GM23338 (cell line): ENCODE measurements around the gene CCDC188. TPM values are rescaled to one million over a fixed set of nuclear protein-coding genes. Genes with fewer than 3 reads are reported as not detected.

Experiments
- ATAC-seq: fragments of 200-7000 bp; cut with Tn5 transposase; 3 replicates; pipeline ENCODE4 v1.9.1; 2020
- DNase-seq: peaks from one replicate; pipeline ENCODE4 v3.0.0-alpha.2; 2015; ENCODE audit warnings: low spot score
- H2AFZ ChIP-seq: fragments of 200-600 bp; sonication (generic); 2 replicates; pipeline ENCODE4 v1.8.0; 2016; ENCODE audit warnings: antibody characterized with exemption, mild to moderate bottlenecking, moderate library complexity
- H3F3A ChIP-seq: fragments of 200-600 bp; sonication (generic); replicated peaks from 2 replicates; pipeline ENCODE4 v1.8.0; 2017; ENCODE audit warnings: antibody characterized with exemption, mixed run types, low read depth
- H3K27ac ChIP-seq: fragments of 200-600 bp; sonication (generic); 2 replicates; pipeline ENCODE4 v1.6.1; 2016; ENCODE audit warnings: low read depth
- H3K27me3 ChIP-seq: fragments of 200-600 bp; sonication (generic); 2 replicates; pipeline ENCODE4 v1.8.0; 2016; ENCODE audit warnings: mild to moderate bottlenecking, mixed run types, moderate library complexity; ENCODE audit not compliant: insufficient read depth
- H3K36me3 ChIP-seq: fragments of 200-600 bp; sonication (generic); 2 replicates; pipeline ENCODE4 v1.8.0; 2016; ENCODE audit warnings: mild to moderate bottlenecking; ENCODE audit not compliant: insufficient read depth
- H3K4me1 ChIP-seq: fragments of 200-600 bp; sonication (generic); 2 replicates; pipeline ENCODE4 v1.8.0; 2016; ENCODE audit warnings: mild to moderate bottlenecking, moderate library complexity; ENCODE audit not compliant: insufficient read depth
- H3K4me2 ChIP-seq: fragments of 200-600 bp; sonication (generic); 2 replicates; pipeline ENCODE4 v1.7.1; 2017; ENCODE audit warnings: mixed run types
- H3K4me3 ChIP-seq: fragments of 200-600 bp; sonication (generic); 2 replicates; pipeline ENCODE4 v1.6.1; 2016; ENCODE audit warnings: mixed run types
- H3K79me2 ChIP-seq: fragments of 200-600 bp; sonication (generic); replicated peaks from 2 replicates; pipeline ENCODE4 v1.8.0; 2017; ENCODE audit warnings: mild to moderate bottlenecking; ENCODE audit not compliant: insufficient read depth
- H3K9me2 ChIP-seq: fragments of 200-600 bp; sonication (generic); 2 replicates; pipeline ENCODE4 v1.8.0; 2017; ENCODE audit not compliant: insufficient read depth
- H4K20me1 ChIP-seq: fragments of 200-600 bp; sonication (generic); replicated peaks from 2 replicates; pipeline ENCODE4 v1.8.0; 2017; ENCODE audit warnings: mild to moderate bottlenecking; ENCODE audit not compliant: insufficient read depth
- H3K27ac Mint-ChIP-seq: 2 replicates; pipeline ENCODE4 v1.8.0; 2020; ENCODE audit warnings: inconsistent platforms, mild to moderate bottlenecking, moderate library complexity, mixed read lengths
- H3K27me3 Mint-ChIP-seq: 3 replicates; pipeline ENCODE4 v1.8.0; 2022; ENCODE audit warnings: low read depth, mild to moderate bottlenecking, moderate library complexity, mixed read lengths, inconsistent platforms; ENCODE audit not compliant: insufficient read depth, poor library complexity
- H3K36me3 Mint-ChIP-seq: 3 replicates; pipeline ENCODE4 v1.8.0; 2021; ENCODE audit warnings: low read depth, mild to moderate bottlenecking, inconsistent platforms, moderate library complexity, mixed read lengths
- H3K4me1 Mint-ChIP-seq: 3 replicates; pipeline ENCODE4 v1.8.0; 2020; ENCODE audit warnings: mild to moderate bottlenecking, inconsistent platforms, mixed read lengths
- H3K4me3 Mint-ChIP-seq: 3 replicates; pipeline ENCODE4 v1.8.0; 2021; ENCODE audit warnings: moderate library complexity, mild to moderate bottlenecking, inconsistent platforms, mixed read lengths
- H3K9me3 Mint-ChIP-seq: 3 replicates; pipeline ENCODE4 v1.8.0; 2020; ENCODE audit warnings: moderate library complexity, mild to moderate bottlenecking, inconsistent platforms, mixed read lengths
- CREB1 ChIP-seq: fragments of 250-450 bp; sonication (Bioruptor Pico); IDR thresholded peaks from 2 replicates; pipeline ENCODE4 v1.5.0; 2020; ENCODE audit warnings: low read depth, mild to moderate bottlenecking, moderate library complexity
- EZH2 ChIP-seq: fragments of 200-600 bp; sonication (generic); IDR thresholded peaks from one replicate; pipeline ENCODE4 v1.8.0; 2017; ENCODE audit warnings: antibody characterized with exemption, mild to moderate bottlenecking, low read depth; ENCODE audit not compliant: unreplicated experiment
- EZH2phosphoT487 ChIP-seq: fragments of 200-600 bp; sonication (generic); IDR thresholded peaks from one replicate; pipeline ENCODE4 v1.8.1; 2018; ENCODE audit warnings: antibody characterized with exemption; ENCODE audit not compliant: unreplicated experiment
- JUNB ChIP-seq: IDR thresholded peaks from one replicate; pipeline ENCODE4 v1.6.1; 2016; ENCODE audit warnings: antibody characterized with exemption; ENCODE audit not compliant: unreplicated experiment
- NANOG ChIP-seq: IDR thresholded peaks from 2 replicates; pipeline ENCODE4 v1.6.1; 2016; ENCODE audit warnings: antibody characterized with exemption, borderline replicate concordance
- POLR2AphosphoS5 ChIP-seq: IDR thresholded peaks from 2 replicates; pipeline ENCODE4 v1.6.1; 2016; ENCODE audit warnings: antibody characterized with exemption, low read depth
- REST ChIP-seq: IDR thresholded peaks from one replicate; pipeline ENCODE4 v1.6.1; 2018; ENCODE audit warnings: antibody characterized with exemption; ENCODE audit not compliant: unreplicated experiment
- STAT1 ChIP-seq: IDR thresholded peaks from one replicate; pipeline ENCODE4 v1.6.1; 2016; ENCODE audit warnings: antibody characterized with exemption; ENCODE audit not compliant: unreplicated experiment
- ZNF114 ChIP-seq: fragments of 250-450 bp; sonication (Bioruptor Pico); IDR thresholded peaks from 2 replicates; pipeline ENCODE4 v1.5.0; 2020; ENCODE audit warnings: mild to moderate bottlenecking, moderate library complexity
- ZNF331 ChIP-seq: fragments of 250-450 bp; sonication (Bioruptor Pico); IDR thresholded peaks from 2 replicates; pipeline ENCODE4 v1.5.0; 2020; ENCODE audit warnings: low read depth, mild to moderate bottlenecking, moderate library complexity
- polyA plus RNA-seq: library from polyadenylated mRNA; unstranded; fragments of >200 nt; fragmentation: Nextera tagmentation; extraction: Ambion mirVana; gene quantifications from 2 replicates; pipeline ENCODE4 v1.2.1, GENCODE V29; 2016
- total RNA-seq: library from RNA; depleted of rRNA; stranded (reverse); fragments of >200 nt; shearing (Covaris generic); gene quantifications from 2 replicates; pipeline ENCODE4 v1.2.3, GENCODE V29; 2014
- TF ChIP-seq, protein P1 (sequence below): IDR thresholded peaks from 2 replicates; pipeline ENCODE4 v1.6.1; 2016; ENCODE audit warnings: antibody characterized with exemption
- TF ChIP-seq, protein P2 (sequence below), 2 experiments: fragments of 200-600 bp in 1 of 2; sonication (generic) in 1 of 2; conservative IDR thresholded peaks; 2 replicates each; pipeline versions ENCODE4 v1.5.1 to v1.6.1; 2016 to 2017; ENCODE audit warnings: antibody characterized with exemption in 2 of 2, low read depth in 2 of 2, mild to moderate bottlenecking in 2 of 2, moderate library complexity in 1 of 2

CCDC188 gene
- total and polyA plus RNA-seq, 2 experiments from 2014 or later, result not detected

DNA sequence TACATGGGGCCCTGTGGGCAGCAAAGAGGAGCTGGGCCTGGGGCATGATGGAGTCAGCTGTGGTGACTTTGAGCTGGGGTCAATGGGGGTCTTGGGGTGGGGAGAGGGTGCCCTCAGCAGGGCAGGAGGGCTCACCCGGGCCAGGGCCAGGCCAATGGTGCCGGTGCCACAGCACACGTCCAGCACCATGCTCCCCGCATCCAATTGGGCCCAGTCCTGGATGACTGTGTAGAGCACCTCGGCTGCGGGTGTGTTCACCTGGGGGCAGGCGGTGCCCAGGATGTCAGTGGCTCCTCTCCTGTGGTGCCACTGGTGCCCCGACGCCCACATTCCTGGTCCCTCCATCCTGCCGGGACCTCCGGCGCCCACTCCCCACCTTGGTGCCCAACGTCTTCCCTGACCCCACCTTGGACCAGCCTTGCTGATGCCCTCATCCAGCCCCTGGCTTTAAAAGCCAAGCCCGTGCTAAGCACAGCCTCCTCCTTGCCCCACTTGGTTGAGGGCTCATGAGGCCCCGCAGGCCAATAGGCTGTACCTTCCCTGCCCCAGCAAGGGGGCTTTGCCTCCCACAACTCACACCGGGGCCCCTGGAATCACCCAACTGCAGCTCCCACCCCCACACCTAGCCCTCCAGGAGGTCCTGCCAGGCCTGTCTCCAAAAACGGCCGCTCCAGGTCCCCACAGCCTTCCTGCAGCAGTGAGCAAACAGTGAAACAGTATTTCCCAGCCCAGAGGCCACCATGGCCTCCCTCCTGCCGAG, 37.1 kb downstream of the CCDC188 start:
- Mint-ChIP-seq H3K4me1 (peaks cover 4% of the 10 kb centered on the region), H3K36me3 (peaks cover 55% of the 10 kb centered on the region), H3K4me3 (no peak overlapping the region), H3K27me3 (peaks cover 37% of the 10 kb centered on the region), H3K9me3 (no peaks in the 10 kb centered on the region), H3K27ac (no peak overlapping the region; the same call in 1 of the 2 replicates)
- Histone ChIP-seq H3K36me3 (peaks cover 20% of the 10 kb centered on the region), H2AFZ (no peak overlapping the region), H3K27me3 (no peaks in the 10 kb centered on the region), H3K79me2 (peaks cover 27% of the 10 kb centered on the region), H3F3A (peaks cover 25% of the 10 kb centered on the region), H4K20me1 (peaks cover 8% of the 10 kb centered on the region), H3K9me2 (no peaks in the 10 kb centered on the region), H3K4me1 (peaks cover 10% of the 10 kb centered on the region), H3K4me2 (no peak overlapping the region), H3K27ac (no peak overlapping the region), H3K4me3 (no peak overlapping the region)
- ATAC-seq (no peak), DNase-seq (no peak)
- TF ChIP-seq NANOG (no peak), ZNF331 (no peak), ZNF114 (CRISPR knock-in tag) (no peak), REST (no peak), POLR2AphosphoS5 (no peak), JUNB (no peak), EZH2phosphoT487 (no peak)
- TF ChIP-seq, protein P1, sequence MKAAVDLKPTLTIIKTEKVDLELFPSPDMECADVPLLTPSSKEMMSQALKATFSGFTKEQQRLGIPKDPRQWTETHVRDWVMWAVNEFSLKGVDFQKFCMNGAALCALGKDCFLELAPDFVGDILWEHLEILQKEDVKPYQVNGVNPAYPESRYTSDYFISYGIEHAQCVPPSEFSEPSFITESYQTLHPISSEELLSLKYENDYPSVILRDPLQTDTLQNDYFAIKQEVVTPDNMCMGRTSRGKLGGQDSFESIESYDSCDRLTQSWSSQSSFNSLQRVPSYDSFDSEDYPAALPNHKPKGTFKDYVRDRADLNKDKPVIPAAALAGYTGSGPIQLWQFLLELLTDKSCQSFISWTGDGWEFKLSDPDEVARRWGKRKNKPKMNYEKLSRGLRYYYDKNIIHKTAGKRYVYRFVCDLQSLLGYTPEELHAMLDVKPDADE, result no peak

GRCh38 chr22:20112623-20113511, 38.0 kb downstream of the CCDC188 start:
- Histone ChIP-seq H3K9me2 (no peaks in the 10 kb centered on the region), H3K4me2 (no peak overlapping the region), H3K36me3 (peaks cover 16% of the 10 kb centered on the region), H3F3A (peaks cover 28% of the 10 kb centered on the region), H2AFZ (no peak overlapping the region), H3K27ac (no peak overlapping the region), H3K27me3 (no peaks in the 10 kb centered on the region), H3K79me2 (peaks cover 18% of the 10 kb centered on the region), H3K4me3 (no peak overlapping the region), H3K4me1 (peaks cover 6% of the 10 kb centered on the region; the same call in 1 of the 2 replicates), H4K20me1 (peaks cover 10% of the 10 kb centered on the region)
- H3K27ac Mint-ChIP-seq, result no peak overlapping the region
- peaks cover 3% of the 10 kb centered on the region for H3K4me1 Mint-ChIP-seq
- H3K9me3 Mint-ChIP-seq, result no peaks in the 10 kb centered on the region
- peaks cover 37% of the 10 kb centered on the region for H3K27me3 Mint-ChIP-seq
- no peak for DNase-seq
- H3K4me3 Mint-ChIP-seq, result no peak overlapping the region
- peaks cover 52% of the 10 kb centered on the region for H3K36me3 Mint-ChIP-seq
- TF ChIP-seq, protein P1, result no peak
- TF ChIP-seq EZH2phosphoT487 (no peak), NANOG (no peak), EZH2 (no peak), CREB1 (CRISPR knock-in tag) (no peak), ZNF114 (CRISPR knock-in tag) (no peak), STAT1 (no peak)
- TF ChIP-seq, protein P2, sequence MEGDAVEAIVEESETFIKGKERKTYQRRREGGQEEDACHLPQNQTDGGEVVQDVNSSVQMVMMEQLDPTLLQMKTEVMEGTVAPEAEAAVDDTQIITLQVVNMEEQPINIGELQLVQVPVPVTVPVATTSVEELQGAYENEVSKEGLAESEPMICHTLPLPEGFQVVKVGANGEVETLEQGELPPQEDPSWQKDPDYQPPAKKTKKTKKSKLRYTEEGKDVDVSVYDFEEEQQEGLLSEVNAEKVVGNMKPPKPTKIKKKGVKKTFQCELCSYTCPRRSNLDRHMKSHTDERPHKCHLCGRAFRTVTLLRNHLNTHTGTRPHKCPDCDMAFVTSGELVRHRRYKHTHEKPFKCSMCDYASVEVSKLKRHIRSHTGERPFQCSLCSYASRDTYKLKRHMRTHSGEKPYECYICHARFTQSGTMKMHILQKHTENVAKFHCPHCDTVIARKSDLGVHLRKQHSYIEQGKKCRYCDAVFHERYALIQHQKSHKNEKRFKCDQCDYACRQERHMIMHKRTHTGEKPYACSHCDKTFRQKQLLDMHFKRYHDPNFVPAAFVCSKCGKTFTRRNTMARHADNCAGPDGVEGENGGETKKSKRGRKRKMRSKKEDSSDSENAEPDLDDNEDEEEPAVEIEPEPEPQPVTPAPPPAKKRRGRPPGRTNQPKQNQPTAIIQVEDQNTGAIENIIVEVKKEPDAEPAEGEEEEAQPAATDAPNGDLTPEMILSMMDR (conservative IDR thresholded peaks at IDR 0.05; ENCODE audit: low read depth in 2 of 2), result no peak
- no peak for ATAC-seq
